ENCODE measurements around the gene NFATC2IP. TPM values are rescaled to one million over a fixed set of nuclear protein-coding genes. Genes with fewer than 3 reads are reported as not detected.
A peak's percentile ranks its signal among the peaks of the same experiment; 100 is the strongest.

NFATC2IP gene
- total and polyA plus RNA-seq, 2 donors (not counting 1 experiment from before 2014, with no cell fraction given), result 96.4 to 102 TPM

GRCh38 chr16:28936784-28937155, 14.0 kb upstream of the NFATC2IP start:
- Mint-ChIP-seq H3K27me3 (no peaks in the 10 kb centered on the region), H3K27ac (peak overlapping the region; percentile 82), H3K4me3 (peak overlapping the region; percentile 74), H3K9me3 (ENCODE audit: insufficient read depth) (no peaks in the 10 kb centered on the region), H3K4me1 (peaks cover 56% of the 10 kb centered on the region)
- no peak overlapping the region for H3K9ac ChIP-seq (ENCODE audit: low read length)
- intact Hi-C loops (cut with micrococcal nuclease), result loop anchor here (2.0 kb wide), 1 partner anchor 14 kb away; no protein-coding TSS in a partner anchor
- peaks cover 29% of the 10 kb centered on the region for H4K20me1 ChIP-seq (ENCODE audit: control insufficient read depth, insufficient read depth, low read length, poor library complexity, severe bottlenecking)
- DNase-seq (no peak), ATAC-seq (ENCODE audit: low read depth) (no peak)
- POLR2A ChIA-PET, result interaction anchor here (0.8 to 3.8 kb wide), 4 partner anchors 8 to 114 kb away, joined by 3 to 26 read pairs (median 7); partner anchors contain the start of genes ATXN2L and RABEP2
- peak overlapping the region; percentile 40 for H2AFZ ChIP-seq (ENCODE audit: insufficient read depth, low read depth, low read length, poor library complexity, severe bottlenecking)
- H3K27me3 ChIP-seq (replicated peaks in 1 of 4; ENCODE audit: control extremely low read depth in 1 of 4, control insufficient read depth in 3 of 4, insufficient read depth in 4 of 4, low read length in 3 of 4), result no peaks in the 10 kb centered on the region
- TF ChIP-seq CTCF (IDR thresholded peaks at IDR 0.05) (no peak), EZH2 (IDR thresholded peaks at IDR 0.05; ENCODE audit: borderline replicate concordance, insufficient read depth, low read depth, low read length, poor library complexity, severe bottlenecking) (no peak)
- H3K4me3 ChIP-seq (ENCODE audit: control extremely low read depth in 1 of 5, extremely low read depth in 1 of 5, insufficient read depth in 1 of 5, low read depth in 2 of 5, low read length in 4 of 5), result peak overlapping the region in 1 of 5 experiments; percentile 12
- H3K4me2 ChIP-seq (replicated peaks; ENCODE audit: low read depth, low read length, poor library complexity, severe bottlenecking), result peak overlapping the region; percentile 55
- H3K9me3 ChIP-seq (ENCODE audit: control extremely low read depth in 1 of 3, control insufficient read depth in 2 of 3, insufficient read depth in 1 of 3, low read length in 2 of 3), result peaks cover 0 to 8% (median 0%) of the 10 kb centered on the region in 3 donors
- CTCF ChIA-PET, result interaction anchor here (1.1 to 8.4 kb wide), 4 partner anchors 7 to 40 kb away, joined by 3 to 83 read pairs (median 10); partner anchors contain the start of gene RABEP2
- peaks cover 0 to 59% of the 10 kb centered on the region in 2 experiments for H3K36me3 ChIP-seq (replicated peaks in 1 of 2; ENCODE audit: control extremely low read depth in 1 of 2, control insufficient read depth in 1 of 2, extremely low read depth in 1 of 2, insufficient read depth in 2 of 2, low read length in 1 of 2)
- peaks cover 42 to 54% of the 10 kb centered on the region in 2 donors for H3K4me1 ChIP-seq (ENCODE audit: control insufficient read depth in 2 of 2, insufficient read depth in 2 of 2, low read length in 2 of 2)
- H3K79me2 ChIP-seq (ENCODE audit: control insufficient read depth, insufficient read depth, low read length), result peaks cover 80% of the 10 kb centered on the region
- 73% methylated on average over 22 of the region's 26 CpGs for WGBS (ENCODE audit: insufficient coverage)
- H3K27ac ChIP-seq (ENCODE audit: low read length in 2 of 2), result peak overlapping the region; percentile 68 to 75

GRCh38 chr16:28937222-28937876, 13.4 kb upstream of the NFATC2IP start:
- H3K27me3 Mint-ChIP-seq, result no peaks in the 10 kb centered on the region
- WGBS (ENCODE audit: insufficient coverage), result 94% methylated on average over 9 of the region's 14 CpGs
- peak overlapping the region in 1 of 2 donors; percentile 75 for H3K27ac ChIP-seq (ENCODE audit: low read length in 2 of 2)
- H4K20me1 ChIP-seq (ENCODE audit: control insufficient read depth, insufficient read depth, low read length, poor library complexity, severe bottlenecking), result peaks cover 29% of the 10 kb centered on the region
- DNase-seq (no peak), ATAC-seq (ENCODE audit: low read depth) (no peak)
- no peaks in the 10 kb centered on the region for H3K9me3 Mint-ChIP-seq (ENCODE audit: insufficient read depth)
- peak overlapping the region; percentile 55 for H3K4me2 ChIP-seq (replicated peaks; ENCODE audit: low read depth, low read length, poor library complexity, severe bottlenecking)
- H3K27me3 ChIP-seq (replicated peaks in 1 of 4; ENCODE audit: control extremely low read depth in 1 of 4, control insufficient read depth in 3 of 4, insufficient read depth in 4 of 4, low read length in 3 of 4), result no peaks in the 10 kb centered on the region
- no peak overlapping the region for H3K4me3 ChIP-seq (ENCODE audit: control extremely low read depth in 1 of 5, extremely low read depth in 1 of 5, insufficient read depth in 1 of 5, low read depth in 2 of 5, low read length in 4 of 5)
- TF ChIP-seq CTCF (IDR thresholded peaks at IDR 0.05) (no peak), EZH2 (IDR thresholded peaks at IDR 0.05; ENCODE audit: borderline replicate concordance, insufficient read depth, low read depth, low read length, poor library complexity, severe bottlenecking) (no peak)
- H3K4me1 ChIP-seq (ENCODE audit: control insufficient read depth in 2 of 2, insufficient read depth in 2 of 2, low read length in 2 of 2), result peaks cover 41 to 49% of the 10 kb centered on the region in 2 donors
- H3K4me3 Mint-ChIP-seq, result no peak overlapping the region
- peak overlapping the region; percentile 82 for H3K27ac Mint-ChIP-seq
- H3K4me1 Mint-ChIP-seq, result peaks cover 50% of the 10 kb centered on the region
- peaks cover 0 to 8% (median 0%) of the 10 kb centered on the region in 3 donors for H3K9me3 ChIP-seq (ENCODE audit: control extremely low read depth in 1 of 3, control insufficient read depth in 2 of 3, insufficient read depth in 1 of 3, low read length in 2 of 3)
- no peak overlapping the region for H2AFZ ChIP-seq (ENCODE audit: insufficient read depth, low read depth, low read length, poor library complexity, severe bottlenecking)
- H3K79me2 ChIP-seq (ENCODE audit: control insufficient read depth, insufficient read depth, low read length), result peaks cover 75% of the 10 kb centered on the region
- POLR2A ChIA-PET, result interaction anchor here (0.6 to 3.8 kb wide), 3 partner anchors 9 to 19 kb away, joined by 3 to 26 read pairs (median 3); partner anchors contain the start of gene RABEP2
- H3K36me3 ChIP-seq (replicated peaks in 1 of 2; ENCODE audit: control extremely low read depth in 1 of 2, control insufficient read depth in 1 of 2, extremely low read depth in 1 of 2, insufficient read depth in 2 of 2, low read length in 1 of 2), result peaks cover 0 to 59% of the 10 kb centered on the region in 2 experiments
- H3K9ac ChIP-seq (ENCODE audit: low read length), result no peak overlapping the region
- intact Hi-C loops (cut with micrococcal nuclease), result loop anchor here (2.0 kb wide), 1 partner anchor 15 kb away; no protein-coding TSS in a partner anchor
- CTCF ChIA-PET, result interaction anchor here (1.1 to 8.4 kb wide), 3 partner anchors 7 to 13 kb away, joined by 6 to 83 read pairs (median 14); partner anchors contain the start of gene RABEP2
